ENCODE measurements around the gene MDH2.

DNA sequence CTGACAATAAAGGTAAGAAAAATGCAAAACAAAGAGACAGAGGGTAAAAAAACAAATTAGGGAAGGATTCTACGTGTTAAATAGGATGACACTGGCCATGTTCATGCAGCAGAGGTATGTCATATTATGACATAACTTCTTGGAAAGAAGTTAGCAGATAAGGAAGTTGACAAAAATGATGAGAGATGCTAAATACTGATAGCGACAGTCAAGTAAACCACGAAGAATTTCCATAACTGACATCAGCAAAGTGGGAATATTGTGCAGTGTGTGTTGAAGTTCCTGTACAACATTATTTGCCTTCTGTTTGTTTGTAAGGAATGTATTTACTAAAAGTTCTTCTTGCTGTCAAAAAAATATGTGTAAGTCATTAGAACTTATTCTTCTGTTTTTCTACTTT lies 29.5 kb downstream of the MDH2 start:
- TF ChIP-seq, protein P1, sequence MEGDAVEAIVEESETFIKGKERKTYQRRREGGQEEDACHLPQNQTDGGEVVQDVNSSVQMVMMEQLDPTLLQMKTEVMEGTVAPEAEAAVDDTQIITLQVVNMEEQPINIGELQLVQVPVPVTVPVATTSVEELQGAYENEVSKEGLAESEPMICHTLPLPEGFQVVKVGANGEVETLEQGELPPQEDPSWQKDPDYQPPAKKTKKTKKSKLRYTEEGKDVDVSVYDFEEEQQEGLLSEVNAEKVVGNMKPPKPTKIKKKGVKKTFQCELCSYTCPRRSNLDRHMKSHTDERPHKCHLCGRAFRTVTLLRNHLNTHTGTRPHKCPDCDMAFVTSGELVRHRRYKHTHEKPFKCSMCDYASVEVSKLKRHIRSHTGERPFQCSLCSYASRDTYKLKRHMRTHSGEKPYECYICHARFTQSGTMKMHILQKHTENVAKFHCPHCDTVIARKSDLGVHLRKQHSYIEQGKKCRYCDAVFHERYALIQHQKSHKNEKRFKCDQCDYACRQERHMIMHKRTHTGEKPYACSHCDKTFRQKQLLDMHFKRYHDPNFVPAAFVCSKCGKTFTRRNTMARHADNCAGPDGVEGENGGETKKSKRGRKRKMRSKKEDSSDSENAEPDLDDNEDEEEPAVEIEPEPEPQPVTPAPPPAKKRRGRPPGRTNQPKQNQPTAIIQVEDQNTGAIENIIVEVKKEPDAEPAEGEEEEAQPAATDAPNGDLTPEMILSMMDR (IDR thresholded peaks at IDR 0.05) = no peak
- TF ChIP-seq POLR2A (IDR thresholded peaks at IDR 0.05) = no peak
- TF ChIP-seq EP300 (IDR thresholded peaks at IDR 0.05) = no peak
- TF ChIP-seq POLR2AphosphoS5 (IDR thresholded peaks at IDR 0.05) = no peak
